Common myeloid progenitor, CD34-positive (primary cell): ENCODE measurements around the gene CAMTA1.

Experiments
- CTCF ChIA-PET: fragments of 350-600 bp; sonication (Branson Sonifier 250); formaldehyde crosslinking; loops from one replicate; lab custom pipeline; 2021; ENCODE audit warnings: antibody characterized with exemption; lab: Charles Lee
- POLR2A ChIA-PET: fragments of 350-600 bp; sonication (Branson Sonifier 250); formaldehyde crosslinking; loops from one replicate; lab custom pipeline; 2021; ENCODE audit warnings: antibody characterized with exemption; lab: Charles Lee
- DNase-seq, 3 donors: peaks; one replicate each; pipeline versions ENCODE4 v3.0.0 to v3.0.0-alpha.2; 2013
- H3K27ac ChIP-seq, 2 experiments: 1 replicate in 1 of 2; 2 replicates in 1 of 2; pipeline ENCODE4 v1.7.0; 2013; ENCODE audit warnings: inconsistent platforms in 2 of 2, low read length in 2 of 2, mild to moderate bottlenecking in 2 of 2, low read depth in 1 of 2, moderate library complexity in 1 of 2; ENCODE audit not compliant: severe bottlenecking in 2 of 2, insufficient read depth in 1 of 2, poor library complexity in 1 of 2
- H3K27me3 ChIP-seq, 5 experiments: replicated peaks in 2 of 5; 1 replicate in 3 of 5; 2 replicates in 2 of 5; pipeline versions ENCODE4 v1.6.1 to v1.7.0; 2013; ENCODE audit warnings: low read length in 4 of 5, mild to moderate bottlenecking in 2 of 5, moderate library complexity in 2 of 5, inconsistent platforms in 1 of 5; ENCODE audit not compliant: insufficient read depth in 5 of 5, control insufficient read depth in 4 of 5
- H3K36me3 ChIP-seq, 4 experiments: 1 replicate in 2 of 4; 2 replicates in 2 of 4; pipeline versions ENCODE4 v1.6.1 to v1.7.0; 2013; ENCODE audit warnings: low read length in 3 of 4, control low read depth in 1 of 4, mild to moderate bottlenecking in 1 of 4; ENCODE audit not compliant: control insufficient read depth in 4 of 4, insufficient read depth in 4 of 4
- H3K4me1 ChIP-seq, 4 experiments: 1 replicate in 3 of 4; 2 replicates in 1 of 4; pipeline versions ENCODE4 v1.6.1 to v1.7.1; 2013; ENCODE audit warnings: low read length in 3 of 4, mild to moderate bottlenecking in 3 of 4, control low read depth in 1 of 4, inconsistent platforms in 1 of 4, moderate library complexity in 1 of 4; ENCODE audit not compliant: control insufficient read depth in 4 of 4, insufficient read depth in 4 of 4; ENCODE audit errors: control extremely low read depth in 1 of 4
- H3K4me3 ChIP-seq, 7 experiments: 1 replicate in 4 of 7; 2 replicates in 3 of 7; pipeline versions ENCODE4 v1.5.1 to v1.7.0; 2013; ENCODE audit warnings: mild to moderate bottlenecking in 7 of 7, low read length in 6 of 7, moderate library complexity in 6 of 7, inconsistent platforms in 2 of 7, low read depth in 2 of 7, control low read depth in 1 of 7; ENCODE audit not compliant: insufficient read depth in 4 of 7, control insufficient read depth in 1 of 7; ENCODE audit errors: extremely low read depth in 1 of 7
- H3K9me3 ChIP-seq, 5 experiments: 1 replicate in 4 of 5; 2 replicates in 1 of 5; pipeline versions ENCODE4 v1.6.1 to v1.7.1; 2013; ENCODE audit warnings: low read length in 4 of 5, mild to moderate bottlenecking in 2 of 5, inconsistent platforms in 1 of 5, low read depth in 1 of 5, moderate library complexity in 1 of 5; ENCODE audit not compliant: control insufficient read depth in 4 of 5, insufficient read depth in 2 of 5; ENCODE audit errors: control extremely low read depth in 1 of 5
- WGBS: methylation state at CpG from one replicate; pipeline ENCODE4 v1.1.5; 2013; ENCODE audit not compliant: insufficient coverage; 5-methylcytosine and 5-hydroxymethylcytosine counted together

CAMTA1 gene

GRCh38 chr1:7087888-7088287, 302.6 kb downstream of the CAMTA1 start:
- H3K4me3 ChIP-seq = no peak overlapping the region
- no peaks in the 10 kb centered on the region for H3K4me1 ChIP-seq
- no peak for DNase-seq
- ChIA-PET CTCF (no interaction called here), POLR2A (no interaction called here)
- H3K36me3 ChIP-seq = no peaks in the 10 kb centered on the region
- H3K27ac ChIP-seq = no peak overlapping the region
- 88% methylated on average over 7 of the region's 9 CpGs for WGBS
- H3K27me3 ChIP-seq = peaks cover 0 to 9% (median 3%) of the 10 kb centered on the region in 5 experiments
- H3K9me3 ChIP-seq = no peaks in the 10 kb centered on the region

GRCh38 chr1:7089497-7089896, 304.2 kb downstream of the CAMTA1 start:
- H3K9me3 ChIP-seq = no peaks in the 10 kb centered on the region
- DNase-seq = no peak
- POLR2A ChIA-PET = no interaction called here
- 90% methylated on average over 1 of the region's 5 CpGs for WGBS
- no peak overlapping the region for H3K4me3 ChIP-seq
- H3K27ac ChIP-seq = no peak overlapping the region
- H3K27me3 ChIP-seq = peaks cover 0 to 10% (median under 1%) of the 10 kb centered on the region in 5 experiments
- CTCF ChIA-PET = no interaction called here
- no peaks in the 10 kb centered on the region for H3K4me1 ChIP-seq
- no peaks in the 10 kb centered on the region for H3K36me3 ChIP-seq

- Histone ChIP-seq H3K9me3 (no peaks in the 10 kb centered on the region), H3K36me3 (no peaks in the 10 kb centered on the region), H3K4me1 (no peaks in the 10 kb centered on the region), H3K27ac (no peak overlapping the region), H3K4me3 (no peak overlapping the region), H3K27me3 (peaks cover 0 to 24% (median 0%) of the 10 kb centered on the region in 5 experiments)
- 85% methylated on average over 5 of the region's 10 CpGs for WGBS
- no peak for DNase-seq
- POLR2A ChIA-PET = no interaction called here
- CTCF ChIA-PET = no interaction called here
Measured at GRCh38 chr1:7093297-7093696, 308.0 kb downstream of the CAMTA1 start.

- no peaks in the 10 kb centered on the region for H3K36me3 ChIP-seq
- ChIA-PET POLR2A (no interaction called here), CTCF (no interaction called here)
- no peak for DNase-seq
- H3K9me3 ChIP-seq = no peaks in the 10 kb centered on the region
- no peak overlapping the region for H3K4me3 ChIP-seq
- no peak overlapping the region for H3K27ac ChIP-seq
- no peaks in the 10 kb centered on the region for H3K4me1 ChIP-seq
- peaks cover 0 to 24% (median 0%) of the 10 kb centered on the region in 5 experiments for H3K27me3 ChIP-seq
- no CpG with 5 or more reads among the region's 4 CpGs for WGBS
Measured at GRCh38 chr1:7094086-7094485, 308.8 kb downstream of the CAMTA1 start.

- 87% methylated on average over 10 of the region's 10 CpGs for WGBS
- Histone ChIP-seq H3K27ac (no peak overlapping the region), H3K4me3 (no peak overlapping the region), H3K27me3 (peaks cover 0 to 24% (median 0%) of the 10 kb centered on the region in 5 experiments), H3K36me3 (no peaks in the 10 kb centered on the region), H3K4me1 (no peaks in the 10 kb centered on the region), H3K9me3 (no peaks in the 10 kb centered on the region)
- DNase-seq = no peak
- ChIA-PET POLR2A (no interaction called here), CTCF (no interaction called here)
Measured at GRCh38 chr1:7094509-7094908, 309.3 kb downstream of the CAMTA1 start.

- ChIA-PET CTCF (no interaction called here), POLR2A (no interaction called here)
- H3K4me1 ChIP-seq = no peaks in the 10 kb centered on the region
- no peak for DNase-seq
- peaks cover 0 to 30% (median 0%) of the 10 kb centered on the region in 5 experiments for H3K27me3 ChIP-seq
- no peak overlapping the region for H3K27ac ChIP-seq
- 95% methylated on average over 12 of the region's 12 CpGs for WGBS
- no peaks in the 10 kb centered on the region for H3K9me3 ChIP-seq
- no peaks in the 10 kb centered on the region for H3K36me3 ChIP-seq
- no peak overlapping the region for H3K4me3 ChIP-seq
Measured at GRCh38 chr1:7095343-7095964, 310.2 kb downstream of the CAMTA1 start.

- Histone ChIP-seq H3K36me3 (no peaks in the 10 kb centered on the region), H3K9me3 (no peaks in the 10 kb centered on the region), H3K27me3 (peaks cover 0 to 30% (median 0%) of the 10 kb centered on the region in 5 experiments), H3K4me1 (no peaks in the 10 kb centered on the region), H3K27ac (no peak overlapping the region), H3K4me3 (no peak overlapping the region)
- ChIA-PET POLR2A (no interaction called here), CTCF (no interaction called here)
- DNase-seq = no peak
- WGBS = 90% methylated on average over 18 of the region's 21 CpGs
Measured at GRCh38 chr1:7097938-7098592, 312.8 kb downstream of the CAMTA1 start.
